Transverse colon (tissue), 4 donors: ENCODE results near the gene TPRX2. TPM values are rescaled to one million over a fixed set of nuclear protein-coding genes. Genes with fewer than 3 reads are reported as not detected.
"Not testable (repeated sequence)": the region's sequence is repeated elsewhere in the genome, so short reads cannot be mapped to it uniquely, and the experiment has no call there.

ENCODE experiments used
- DNase-seq: peaks from one replicate; pipeline ENCODE4 v3.0.0-alpha.2; 2019
- H3K27ac ChIP-seq, 4 donors: fragments of 200-600 bp; sonication (generic); 2 replicates each; pipeline ENCODE4 v1.5.1; 2016 to 2018; ENCODE audit warnings: inconsistent platforms in 4 of 4
- H3K27me3 ChIP-seq: fragments of 200-600 bp; sonication (generic); 2 replicates; pipeline ENCODE4 v1.5.1; 2017; ENCODE audit warnings: inconsistent platforms
- H3K36me3 ChIP-seq, 4 donors: fragments of 200-600 bp; sonication (generic); 2 replicates each; pipeline ENCODE4 v1.5.1; 2017 to 2019; ENCODE audit warnings: inconsistent platforms in 4 of 4
- H3K4me1 ChIP-seq, 4 donors: fragments of 200-600 bp; sonication (generic); 2 replicates each; pipeline ENCODE4 v1.5.1; 2017 to 2020; ENCODE audit warnings: inconsistent platforms in 4 of 4
- H3K4me3 ChIP-seq, 4 donors: fragments of 200-600 bp; sonication (generic); 1 replicate in 1 of 4; 2 replicates in 3 of 4; pipeline versions ENCODE4 v1.5.1 to v1.6.1; 2017 to 2019; ENCODE audit warnings: inconsistent platforms in 4 of 4
- H3K9me3 ChIP-seq, 2 donors: fragments of 200-600 bp; sonication (generic); 2 replicates each; pipeline ENCODE4 v1.5.1; 2017 to 2019; ENCODE audit warnings: inconsistent platforms in 2 of 2
- CTCF ChIP-seq, 5 experiments: fragments of 200-600 bp in 3 of 5; fragments of 450-650 bp in 2 of 5; sonication (generic) in 3 of 5; IDR thresholded peaks; 1 replicate in 2 of 5; 2 replicates in 3 of 5; pipeline ENCODE4 v1.5.1; 2016 to 2017; ENCODE audit warnings: antibody characterized with exemption in 5 of 5, inconsistent platforms in 3 of 5, mild to moderate bottlenecking in 2 of 5, moderate library complexity in 1 of 5
- WGBS, 2 donors: methylation state at CpG; one replicate each; pipeline ENCODE4 v1.1.5; 2018; ENCODE audit warnings: low coverage in 1 of 2; 5-methylcytosine and 5-hydroxymethylcytosine counted together
- in situ Hi-C, 4 donors: fragments of 200-750 bp; cut with MboI; loops; one replicate each; pipeline versions ENCODE4 v1.15.0 to v1.15.1; 2017; ENCODE audit warnings: low sequenced_read_pairs in 3 of 4, low pct_ligation_motif_present in 1 of 4, low pct_unique_long_range_greater_than_20kb in 1 of 4
- intact Hi-C: fragments of 100-400 bp; cut with DNase I; formaldehyde crosslinking; loops from one replicate; pipeline ENCODE4 v1.15.1; 2023; ENCODE audit warnings: low total_unique reads
- total RNA-seq, 4 donors: library from RNA; depleted of rRNA; stranded (reverse); fragments of >200 nt; gene quantifications; one replicate each; pipeline ENCODE4 v1.1.0, GENCODE V29; 2016

The TPRX2 gene
- total RNA-seq, 4 donors from 2014 or later = not detected

DNA sequence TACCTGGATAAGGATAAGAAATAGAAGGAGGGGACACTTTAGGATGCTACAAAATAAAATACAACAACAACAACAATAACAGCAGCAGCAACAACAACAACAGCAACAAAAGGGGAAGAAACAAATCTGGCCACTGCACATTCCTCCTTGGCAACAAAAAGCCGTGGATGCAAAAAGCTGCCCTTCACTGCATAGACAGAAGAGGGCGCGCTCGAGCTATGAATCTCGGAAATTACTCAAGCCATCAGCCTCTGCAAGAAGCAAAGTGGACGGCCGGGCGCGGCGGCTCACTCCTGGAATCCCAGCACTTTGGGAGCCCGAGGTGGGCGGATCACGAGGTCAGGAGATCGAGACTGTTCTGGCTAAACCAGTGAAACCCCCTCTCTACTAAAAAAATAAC is 50.3 kb downstream of the TPRX2 start:
- intact Hi-C loops, H3K27ac ChIP-seq, H3K27me3 ChIP-seq, H3K4me1 ChIP-seq, H3K36me3 ChIP-seq, H3K9me3 ChIP-seq, H3K4me3 ChIP-seq, in situ Hi-C loops: not testable (repeated sequence)
- 0% methylated on average over 5 of the region's 14 CpGs; no CpG with 5 or more reads in 1 of the 2 donors for WGBS, 2 donors
- TF ChIP-seq CTCF (IDR thresholded peaks at IDR 0.05) = peak in 3 of 5 experiments; percentile 58 to 69 (median 59)
- peak; percentile 88 for DNase-seq

GRCh38 chr19:47910191-47910590 is 51.2 kb downstream of the TPRX2 start:
- in situ Hi-C loops, DNase-seq, H3K27me3 ChIP-seq, H3K4me1 ChIP-seq, intact Hi-C loops, H3K36me3 ChIP-seq, H3K9me3 ChIP-seq, H3K27ac ChIP-seq, H3K4me3 ChIP-seq: not testable (repeated sequence)
- 77 to 81% methylated on average over 1 to 2 of the region's 2 CpGs for WGBS, 2 donors

Other genes starting within 250 kb of the TPRX2 start
- gene EHD2, start 145.8 kb upstream of the TPRX2 start, total RNA-seq = 10 to 100 TPM; 15.2 to 93.1 (median 25.3) TPM
- 100 to 1,000 TPM; 239 to 490 (median 364) TPM for gene NOP53, start 113.7 kb upstream of the TPRX2 start, total RNA-seq
- gene SELENOW, start 80.5 kb upstream of the TPRX2 start, total RNA-seq = 100 to 1,000 TPM; 474 to 751 (median 653) TPM
- not detected for gene TPRX1, start 54.7 kb upstream of the TPRX2 start, total RNA-seq
- not detected for gene CRX, start 37.3 kb upstream of the TPRX2 start, total RNA-seq
- gene SULT2A1, start 27.1 kb downstream of the TPRX2 start, total RNA-seq = under 1 TPM in 2 of 4 donors, not detected in 2; 0.32 to 0.96 TPM
- not detected for gene BSPH1, start 132.9 kb downstream of the TPRX2 start, total RNA-seq
- gene ELSPBP1, start 135.4 kb downstream of the TPRX2 start, total RNA-seq = not detected
- gene CABP5, start 184.8 kb downstream of the TPRX2 start, total RNA-seq = not detected